Measurements from ENCODE around the gene RTN4IP1.

- no peak for TF ChIP-seq CTCF (IDR thresholded peaks at IDR 0.05)
- TF ChIP-seq ZFX (IDR thresholded peaks at IDR 0.05; ENCODE audit: borderline replicate concordance) = no peak
Observed at GRCh38 chr6:106666282-106667021, 37.2 kb upstream of the RTN4IP1 start.

Measured in 22Rv1 (cell line).